Measurements from ENCODE around the gene ZCCHC7. TPM values are rescaled to one million over a fixed set of nuclear protein-coding genes. Genes with fewer than 3 reads are reported as not detected.

Gene ZCCHC7
- polyA plus RNA-seq, 3 donors: 8.7 to 12.9 (median 12.5) TPM

DNA sequence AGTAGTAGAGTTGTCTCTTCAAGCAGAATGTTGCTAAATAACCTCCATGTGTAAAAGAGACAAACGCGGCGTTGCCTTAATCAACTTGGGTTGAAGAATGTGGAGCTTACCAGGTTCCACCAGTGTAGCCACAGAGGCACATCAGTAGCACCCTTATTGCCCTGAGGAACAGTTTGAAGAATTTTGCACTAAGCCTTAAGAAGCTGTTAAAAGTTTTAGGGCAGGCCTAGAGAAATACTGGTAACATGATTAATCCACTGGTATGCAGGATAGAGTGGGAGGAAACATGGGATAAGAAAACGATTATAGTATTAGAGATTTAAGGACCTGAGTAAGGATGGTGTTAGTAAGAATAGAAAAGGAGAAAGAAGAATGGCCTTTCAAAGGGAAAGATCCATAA lies 100.6 kb downstream of the ZCCHC7 start:
- H3K27me3 ChIP-seq (ENCODE audit: control insufficient read depth in 2 of 2, insufficient read depth in 2 of 2, low read length in 2 of 2): no peaks in the 10 kb centered on the region

DNA sequence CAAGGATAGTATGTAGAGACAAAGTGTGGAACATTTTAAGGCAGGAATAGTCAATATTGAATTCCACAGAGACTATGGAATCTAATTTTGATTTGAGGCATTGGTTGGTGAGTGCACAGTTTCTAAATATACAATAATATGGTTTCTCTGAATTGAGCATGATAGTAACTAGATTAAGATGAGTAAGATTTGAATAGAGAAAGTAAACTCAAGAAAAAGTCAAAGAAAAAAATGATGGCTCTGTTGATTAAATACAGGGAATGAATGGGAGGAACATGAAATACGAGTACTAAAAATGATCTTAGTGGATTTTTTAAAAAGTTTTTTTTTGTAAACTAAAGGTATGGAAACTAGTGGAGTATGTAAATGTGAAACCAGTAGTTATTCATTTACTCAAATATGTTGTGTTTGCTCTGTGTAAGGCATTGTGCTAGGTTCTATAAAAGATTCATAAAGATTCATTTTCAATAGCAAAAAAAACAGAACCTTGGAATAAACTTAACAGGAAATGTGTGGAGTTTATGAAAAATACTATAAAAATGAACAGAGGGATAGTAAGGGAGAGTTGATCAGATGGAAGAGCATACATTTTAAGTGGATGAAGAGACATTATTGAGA lies 101.2 kb downstream of the ZCCHC7 start:
- WGBS (ENCODE audit: insufficient coverage): no CpG with 5 or more reads among the region's 1 CpG
- no peaks in the 10 kb centered on the region for H3K27me3 ChIP-seq (ENCODE audit: control insufficient read depth in 2 of 2, insufficient read depth in 2 of 2, low read length in 2 of 2)
- Mint-ChIP-seq H3K4me3 (no peak overlapping the region), H3K9me3 (peaks cover 0 to 1% (median 0%) of the 10 kb centered on the region in 7 donors), H3K27me3 (ENCODE audit: low read depth in 3 of 3) (peaks cover 0 to 2% (median 0%) of the 10 kb centered on the region in 3 donors), H3K4me1 (no peaks in the 10 kb centered on the region), H3K36me3 (peaks cover 2 to 12% of the 10 kb centered on the region in 2 donors), H3K27ac (no peak overlapping the region)
- intact Hi-C loops (cut with micrococcal nuclease): no loop called here
- TF ChIP-seq, protein P1, sequence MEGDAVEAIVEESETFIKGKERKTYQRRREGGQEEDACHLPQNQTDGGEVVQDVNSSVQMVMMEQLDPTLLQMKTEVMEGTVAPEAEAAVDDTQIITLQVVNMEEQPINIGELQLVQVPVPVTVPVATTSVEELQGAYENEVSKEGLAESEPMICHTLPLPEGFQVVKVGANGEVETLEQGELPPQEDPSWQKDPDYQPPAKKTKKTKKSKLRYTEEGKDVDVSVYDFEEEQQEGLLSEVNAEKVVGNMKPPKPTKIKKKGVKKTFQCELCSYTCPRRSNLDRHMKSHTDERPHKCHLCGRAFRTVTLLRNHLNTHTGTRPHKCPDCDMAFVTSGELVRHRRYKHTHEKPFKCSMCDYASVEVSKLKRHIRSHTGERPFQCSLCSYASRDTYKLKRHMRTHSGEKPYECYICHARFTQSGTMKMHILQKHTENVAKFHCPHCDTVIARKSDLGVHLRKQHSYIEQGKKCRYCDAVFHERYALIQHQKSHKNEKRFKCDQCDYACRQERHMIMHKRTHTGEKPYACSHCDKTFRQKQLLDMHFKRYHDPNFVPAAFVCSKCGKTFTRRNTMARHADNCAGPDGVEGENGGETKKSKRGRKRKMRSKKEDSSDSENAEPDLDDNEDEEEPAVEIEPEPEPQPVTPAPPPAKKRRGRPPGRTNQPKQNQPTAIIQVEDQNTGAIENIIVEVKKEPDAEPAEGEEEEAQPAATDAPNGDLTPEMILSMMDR (IDR thresholded peaks at IDR 0.05): no peak
- H3K4me3 ChIP-seq (replicated peaks in 1 of 3; ENCODE audit: low read depth in 2 of 3, low read length in 3 of 3): no peak overlapping the region
- no peak overlapping the region for H2AFZ ChIP-seq (ENCODE audit: insufficient read depth, low read depth, low read length, poor library complexity, severe bottlenecking)
- no peaks in the 10 kb centered on the region for H3K79me2 ChIP-seq (ENCODE audit: insufficient read depth, low read length)
- H3K4me2 ChIP-seq (replicated peaks; ENCODE audit: extremely low read depth, low read length, poor library complexity, severe bottlenecking): no peak overlapping the region
- no peaks in the 10 kb centered on the region for H3K36me3 ChIP-seq (replicated peaks in 1 of 2; ENCODE audit: control insufficient read depth in 1 of 2, insufficient read depth in 2 of 2, low read length in 2 of 2)
- no peak for DNase-seq
- H3K9ac ChIP-seq (ENCODE audit: insufficient read depth, low read length, poor library complexity, severe bottlenecking): no peak overlapping the region
- no peak overlapping the region for H3K27ac ChIP-seq (ENCODE audit: low read depth in 1 of 2, low read length in 2 of 2)
- H4K20me1 ChIP-seq (ENCODE audit: insufficient read depth, low read length): no peaks in the 10 kb centered on the region
- no peaks in the 10 kb centered on the region for H3K4me1 ChIP-seq (ENCODE audit: control insufficient read depth in 1 of 2, insufficient read depth in 2 of 2, low read length in 2 of 2)
- no peaks in the 10 kb centered on the region for H3K9me3 ChIP-seq (replicated peaks in 1 of 2; ENCODE audit: control insufficient read depth in 1 of 2, insufficient read depth in 1 of 2, low read length in 2 of 2)

More for the DNA sequence above, 100.6 kb downstream of the ZCCHC7 start:
- Histone ChIP-seq H2AFZ (ENCODE audit: insufficient read depth, low read depth, low read length, poor library complexity, severe bottlenecking) (no peak overlapping the region), H3K9ac (ENCODE audit: insufficient read depth, low read length, poor library complexity, severe bottlenecking) (no peak overlapping the region), H3K79me2 (ENCODE audit: insufficient read depth, low read length) (no peaks in the 10 kb centered on the region), H3K4me3 (replicated peaks in 1 of 3; ENCODE audit: low read depth in 2 of 3, low read length in 3 of 3) (no peak overlapping the region), H3K36me3 (replicated peaks in 1 of 2; ENCODE audit: control insufficient read depth in 1 of 2, insufficient read depth in 2 of 2, low read length in 2 of 2) (no peaks in the 10 kb centered on the region), H3K27ac (ENCODE audit: low read depth in 1 of 2, low read length in 2 of 2) (no peak overlapping the region), H3K4me1 (ENCODE audit: control insufficient read depth in 1 of 2, insufficient read depth in 2 of 2, low read length in 2 of 2) (no peaks in the 10 kb centered on the region), H3K4me2 (replicated peaks; ENCODE audit: extremely low read depth, low read length, poor library complexity, severe bottlenecking) (no peak overlapping the region), H4K20me1 (ENCODE audit: insufficient read depth, low read length) (no peaks in the 10 kb centered on the region), H3K9me3 (replicated peaks in 1 of 2; ENCODE audit: control insufficient read depth in 1 of 2, insufficient read depth in 1 of 2, low read length in 2 of 2) (no peaks in the 10 kb centered on the region)
- no peaks in the 10 kb centered on the region for H3K4me1 Mint-ChIP-seq
- intact Hi-C loops (cut with micrococcal nuclease): no loop called here
- DNase-seq: no peak
- peaks cover 0 to 2% (median 2%) of the 10 kb centered on the region in 3 donors for H3K27me3 Mint-ChIP-seq (ENCODE audit: low read depth in 3 of 3)
- 80% methylated on average over 1 of the region's 4 CpGs for WGBS (ENCODE audit: insufficient coverage)
- no peak overlapping the region for H3K27ac Mint-ChIP-seq
- TF ChIP-seq, protein P1 (IDR thresholded peaks at IDR 0.05): no peak
- no peak overlapping the region for H3K4me3 Mint-ChIP-seq
- peaks cover 2 to 12% of the 10 kb centered on the region in 2 donors for H3K36me3 Mint-ChIP-seq
- peaks cover 0 to 1% (median 0%) of the 10 kb centered on the region in 7 donors for H3K9me3 Mint-ChIP-seq
